Liver (tissue), 9 donors: ENCODE measurements around the gene DDX39B. TPM values are rescaled to one million over a fixed set of nuclear protein-coding genes. Genes with fewer than 3 reads are reported as not detected.

Source experiments
- DNase-seq: peaks from one replicate; pipeline ENCODE4 v3.0.0-alpha.2; 2017; ENCODE audit warnings: low spot score
- H3K27ac ChIP-seq, 2 donors: one replicate each; pipeline ENCODE4 v1.7.0; 2013; ENCODE audit warnings: inconsistent platforms in 2 of 2, low read length in 2 of 2, control low read depth in 1 of 2, low read depth in 1 of 2, mild to moderate bottlenecking in 1 of 2
- H3K27me3 ChIP-seq, 4 donors: one replicate each; pipeline versions ENCODE4 v1.6.1 to v1.7.0; 2013; ENCODE audit warnings: low read length in 3 of 4, inconsistent platforms in 1 of 4, mild to moderate bottlenecking in 1 of 4, moderate library complexity in 1 of 4; ENCODE audit not compliant: control insufficient read depth in 4 of 4, insufficient read depth in 4 of 4
- H3K36me3 ChIP-seq, 4 donors: one replicate each; pipeline versions ENCODE4 v1.6.1 to v1.7.0; 2013; ENCODE audit warnings: low read length in 3 of 4, mild to moderate bottlenecking in 3 of 4, low read depth in 1 of 4, moderate library complexity in 1 of 4; ENCODE audit not compliant: control insufficient read depth in 4 of 4, insufficient read depth in 3 of 4
- H3K4me1 ChIP-seq, 4 donors: one replicate each; pipeline versions ENCODE4 v1.6.1 to v1.7.0; 2013; ENCODE audit warnings: low read length in 3 of 4, mild to moderate bottlenecking in 3 of 4, moderate library complexity in 1 of 4; ENCODE audit not compliant: control insufficient read depth in 4 of 4, insufficient read depth in 4 of 4
- H3K4me3 ChIP-seq, 3 donors: one replicate each; pipeline versions ENCODE4 v1.6.1 to v1.7.0; 2013; ENCODE audit warnings: low read length in 3 of 3, control low read depth in 1 of 3, low read depth in 1 of 3, mild to moderate bottlenecking in 1 of 3
- H3K9ac ChIP-seq, 2 donors: one replicate each; pipeline ENCODE4 v1.7.0; 2013; ENCODE audit warnings: low read length in 2 of 2, mild to moderate bottlenecking in 2 of 2, moderate library complexity in 2 of 2, control low read depth in 1 of 2, low read depth in 1 of 2
- H3K9me3 ChIP-seq, 4 donors: one replicate each; pipeline versions ENCODE4 v1.6.1 to v1.7.0; 2013; ENCODE audit warnings: low read length in 3 of 4; ENCODE audit not compliant: control insufficient read depth in 4 of 4
- EGR1 ChIP-seq, 2 donors: IDR thresholded peaks; 2 replicates each; pipeline ENCODE4 v1.6.1; 2016 to 2018; ENCODE audit warnings: antibody characterized with exemption in 2 of 2, low read depth in 2 of 2
- FOXA1 ChIP-seq: IDR thresholded peaks from 2 replicates; pipeline ENCODE4 v1.6.1; 2016; ENCODE audit warnings: antibody characterized with exemption
- FOXA2 ChIP-seq: IDR thresholded peaks from 2 replicates; pipeline ENCODE4 v1.6.1; 2016; ENCODE audit warnings: antibody characterized with exemption
- GABPA ChIP-seq, 2 donors: IDR thresholded peaks in 1 of 2; conservative IDR thresholded peaks in 1 of 2; 2 replicates each; pipeline ENCODE4 v1.6.1; 2016; ENCODE audit warnings: antibody characterized with exemption in 2 of 2, mild to moderate bottlenecking in 1 of 2, moderate library complexity in 1 of 2
- HNF4A ChIP-seq, 2 donors: conservative IDR thresholded peaks; 2 replicates each; pipeline ENCODE4 v1.6.1; 2016; ENCODE audit warnings: antibody characterized with exemption in 2 of 2, mild to moderate bottlenecking in 2 of 2
- HNF4G ChIP-seq: IDR thresholded peaks from 2 replicates; pipeline ENCODE4 v1.6.1; 2016; ENCODE audit warnings: antibody characterized with exemption
- JUND ChIP-seq, 2 donors: IDR thresholded peaks; 2 replicates each; pipeline ENCODE4 v1.6.1; 2016; ENCODE audit warnings: antibody characterized with exemption in 2 of 2
- NR2F2 ChIP-seq: IDR thresholded peaks from 2 replicates; pipeline ENCODE4 v1.6.1; 2016; ENCODE audit warnings: antibody characterized with exemption
- RAD21 ChIP-seq, 2 donors: IDR thresholded peaks; 2 replicates each; pipeline ENCODE4 v1.6.1; 2016; ENCODE audit warnings: antibody characterized with exemption in 2 of 2, mild to moderate bottlenecking in 2 of 2
- RXRA ChIP-seq, 2 donors: IDR thresholded peaks; 2 replicates each; pipeline ENCODE4 v1.6.1; 2017 to 2018; ENCODE audit warnings: antibody characterized with exemption in 2 of 2, mild to moderate bottlenecking in 1 of 2
- SP1 ChIP-seq: IDR thresholded peaks from 2 replicates; pipeline ENCODE4 v1.6.1; 2018; ENCODE audit warnings: antibody characterized with exemption, mild to moderate bottlenecking
- TAF1 ChIP-seq: conservative IDR thresholded peaks from 2 replicates; pipeline ENCODE4 v1.6.1; 2016; ENCODE audit warnings: antibody characterized with exemption, mild to moderate bottlenecking
- YY1 ChIP-seq: IDR thresholded peaks from 2 replicates; pipeline ENCODE4 v1.6.1; 2016; ENCODE audit warnings: antibody characterized with exemption, mild to moderate bottlenecking
- WGBS: extraction: QIAGEN DNeasy Blood & Tissue Kit; methylation state at CpG from one replicate; pipeline ENCODE4 v1.1.7; 2013; 5-methylcytosine and 5-hydroxymethylcytosine counted together
- polyA plus RNA-seq, 2 donors: library from polyadenylated mRNA; stranded (reverse) in 1 of 2; unstranded in 1 of 2; fragments of 200-250 nt in 1 of 2; fragments of >200 nt in 1 of 2; fragmentation: Nextera tagmentation in 1 of 2; extraction: Ambion mirVana in 1 of 2; gene quantifications; one replicate each; pipeline versions ENCODE4 v1.2.1 to v1.2.3, GENCODE V29; 2013 to 2015
- total RNA-seq, 2 donors: library from RNA; depleted of rRNA; stranded (reverse); fragments of >200 nt; gene quantifications; one replicate each; pipeline ENCODE4 v1.2.3, GENCODE V29; 2014
- TF ChIP-seq, protein P1 (sequence below): IDR thresholded peaks from 2 replicates; pipeline ENCODE4 v1.6.1; 2016; ENCODE audit warnings: antibody characterized with exemption, mild to moderate bottlenecking
- TF ChIP-seq, protein P2 (sequence below): fragments of 150-350 bp; IDR thresholded peaks from 2 replicates; pipeline ENCODE4 v1.5.1; 2017; ENCODE audit warnings: improper control_type of control experiment, low read depth, low read length; ENCODE audit not compliant: missing input control
- TF ChIP-seq, protein P3 (sequence below): IDR thresholded peaks from 2 replicates; pipeline ENCODE4 v1.6.1; 2016; ENCODE audit warnings: antibody characterized with exemption
- TF ChIP-seq, protein P4 (sequence below): IDR thresholded peaks from 2 replicates; pipeline ENCODE4 v1.6.1; 2016; ENCODE audit warnings: antibody characterized with exemption
- TF ChIP-seq, protein P5 (sequence below): IDR thresholded peaks from 2 replicates; pipeline ENCODE4 v1.6.1; 2016; ENCODE audit warnings: antibody characterized with exemption
- donor health status: healthy.
- donor health status: healthy.
- donor health status: healthy.
- donor health status: healthy.
- donor health status: healthy.

Gene DDX39B
- total and polyA plus RNA-seq, 4 donors = 75.0 to 254 (median 135) TPM

DNA sequence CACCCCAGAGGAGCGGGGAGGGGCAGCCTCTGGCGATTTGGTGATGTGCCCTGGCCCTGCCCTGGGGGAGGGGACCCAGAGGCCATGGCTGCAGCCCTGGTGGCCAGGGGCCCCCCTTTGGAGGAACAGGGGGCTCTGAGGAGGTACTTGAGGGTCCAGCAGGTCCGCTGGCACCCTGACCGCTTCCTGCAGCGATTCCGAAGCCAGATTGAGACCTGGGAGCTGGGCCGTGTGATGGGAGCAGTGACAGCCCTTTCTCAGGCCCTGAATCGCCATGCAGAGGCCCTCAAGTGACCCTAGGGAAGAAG is 16.5 kb upstream of the DDX39B start:
- Histone ChIP-seq H3K36me3 (peaks cover 6 to 14% (median 11%) of the 10 kb centered on the region in 4 donors), H3K9me3 (no peaks in the 10 kb centered on the region), H3K27me3 (no peaks in the 10 kb centered on the region), H3K27ac (peak overlapping the region; percentile 55 to 84), H3K4me1 (peaks cover 0 to 22% (median 7%) of the 10 kb centered on the region in 4 donors), H3K9ac (no peak overlapping the region), H3K4me3 (no peak overlapping the region)
- 89% methylated on average over 8 of the region's 8 CpGs for WGBS
- no peak for DNase-seq
- no peak for TF ChIP-seq RAD21 (IDR thresholded peaks at IDR 0.05)
- TF ChIP-seq RXRA (IDR thresholded peaks at IDR 0.05) = no peak
- TF ChIP-seq, protein P1, sequence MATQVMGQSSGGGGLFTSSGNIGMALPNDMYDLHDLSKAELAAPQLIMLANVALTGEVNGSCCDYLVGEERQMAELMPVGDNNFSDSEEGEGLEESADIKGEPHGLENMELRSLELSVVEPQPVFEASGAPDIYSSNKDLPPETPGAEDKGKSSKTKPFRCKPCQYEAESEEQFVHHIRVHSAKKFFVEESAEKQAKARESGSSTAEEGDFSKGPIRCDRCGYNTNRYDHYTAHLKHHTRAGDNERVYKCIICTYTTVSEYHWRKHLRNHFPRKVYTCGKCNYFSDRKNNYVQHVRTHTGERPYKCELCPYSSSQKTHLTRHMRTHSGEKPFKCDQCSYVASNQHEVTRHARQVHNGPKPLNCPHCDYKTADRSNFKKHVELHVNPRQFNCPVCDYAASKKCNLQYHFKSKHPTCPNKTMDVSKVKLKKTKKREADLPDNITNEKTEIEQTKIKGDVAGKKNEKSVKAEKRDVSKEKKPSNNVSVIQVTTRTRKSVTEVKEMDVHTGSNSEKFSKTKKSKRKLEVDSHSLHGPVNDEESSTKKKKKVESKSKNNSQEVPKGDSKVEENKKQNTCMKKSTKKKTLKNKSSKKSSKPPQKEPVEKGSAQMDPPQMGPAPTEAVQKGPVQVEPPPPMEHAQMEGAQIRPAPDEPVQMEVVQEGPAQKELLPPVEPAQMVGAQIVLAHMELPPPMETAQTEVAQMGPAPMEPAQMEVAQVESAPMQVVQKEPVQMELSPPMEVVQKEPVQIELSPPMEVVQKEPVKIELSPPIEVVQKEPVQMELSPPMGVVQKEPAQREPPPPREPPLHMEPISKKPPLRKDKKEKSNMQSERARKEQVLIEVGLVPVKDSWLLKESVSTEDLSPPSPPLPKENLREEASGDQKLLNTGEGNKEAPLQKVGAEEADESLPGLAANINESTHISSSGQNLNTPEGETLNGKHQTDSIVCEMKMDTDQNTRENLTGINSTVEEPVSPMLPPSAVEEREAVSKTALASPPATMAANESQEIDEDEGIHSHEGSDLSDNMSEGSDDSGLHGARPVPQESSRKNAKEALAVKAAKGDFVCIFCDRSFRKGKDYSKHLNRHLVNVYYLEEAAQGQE = no peak
- TF ChIP-seq HNF4A (conservative IDR thresholded peaks at IDR 0.05) = no peak
- no peak for TF ChIP-seq YY1
- no peak for TF ChIP-seq FOXA1
- no peak for TF ChIP-seq GABPA (IDR thresholded peaks at IDR 0.05 in 1 of 2, conservative IDR thresholded peaks at IDR 0.05 in 1 of 2)
- TF ChIP-seq EGR1 (IDR thresholded peaks at IDR 0.05; ENCODE audit: low read depth in 2 of 2) = no peak
- no peak for TF ChIP-seq HNF4G
- no peak for TF ChIP-seq FOXA2
- TF ChIP-seq SP1 = no peak
- TF ChIP-seq, protein P2, sequence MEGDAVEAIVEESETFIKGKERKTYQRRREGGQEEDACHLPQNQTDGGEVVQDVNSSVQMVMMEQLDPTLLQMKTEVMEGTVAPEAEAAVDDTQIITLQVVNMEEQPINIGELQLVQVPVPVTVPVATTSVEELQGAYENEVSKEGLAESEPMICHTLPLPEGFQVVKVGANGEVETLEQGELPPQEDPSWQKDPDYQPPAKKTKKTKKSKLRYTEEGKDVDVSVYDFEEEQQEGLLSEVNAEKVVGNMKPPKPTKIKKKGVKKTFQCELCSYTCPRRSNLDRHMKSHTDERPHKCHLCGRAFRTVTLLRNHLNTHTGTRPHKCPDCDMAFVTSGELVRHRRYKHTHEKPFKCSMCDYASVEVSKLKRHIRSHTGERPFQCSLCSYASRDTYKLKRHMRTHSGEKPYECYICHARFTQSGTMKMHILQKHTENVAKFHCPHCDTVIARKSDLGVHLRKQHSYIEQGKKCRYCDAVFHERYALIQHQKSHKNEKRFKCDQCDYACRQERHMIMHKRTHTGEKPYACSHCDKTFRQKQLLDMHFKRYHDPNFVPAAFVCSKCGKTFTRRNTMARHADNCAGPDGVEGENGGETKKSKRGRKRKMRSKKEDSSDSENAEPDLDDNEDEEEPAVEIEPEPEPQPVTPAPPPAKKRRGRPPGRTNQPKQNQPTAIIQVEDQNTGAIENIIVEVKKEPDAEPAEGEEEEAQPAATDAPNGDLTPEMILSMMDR = no peak
- TF ChIP-seq JUND (IDR thresholded peaks at IDR 0.05) = no peak
- TF ChIP-seq, protein P3, sequence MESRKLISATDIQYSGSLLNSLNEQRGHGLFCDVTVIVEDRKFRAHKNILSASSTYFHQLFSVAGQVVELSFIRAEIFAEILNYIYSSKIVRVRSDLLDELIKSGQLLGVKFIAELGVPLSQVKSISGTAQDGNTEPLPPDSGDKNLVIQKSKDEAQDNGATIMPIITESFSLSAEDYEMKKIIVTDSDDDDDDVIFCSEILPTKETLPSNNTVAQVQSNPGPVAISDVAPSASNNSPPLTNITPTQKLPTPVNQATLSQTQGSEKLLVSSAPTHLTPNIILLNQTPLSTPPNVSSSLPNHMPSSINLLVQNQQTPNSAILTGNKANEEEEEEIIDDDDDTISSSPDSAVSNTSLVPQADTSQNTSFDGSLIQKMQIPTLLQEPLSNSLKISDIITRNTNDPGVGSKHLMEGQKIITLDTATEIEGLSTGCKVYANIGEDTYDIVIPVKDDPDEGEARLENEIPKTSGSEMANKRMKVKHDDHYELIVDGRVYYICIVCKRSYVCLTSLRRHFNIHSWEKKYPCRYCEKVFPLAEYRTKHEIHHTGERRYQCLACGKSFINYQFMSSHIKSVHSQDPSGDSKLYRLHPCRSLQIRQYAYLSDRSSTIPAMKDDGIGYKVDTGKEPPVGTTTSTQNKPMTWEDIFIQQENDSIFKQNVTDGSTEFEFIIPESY = no peak
- TF ChIP-seq, protein P4, sequence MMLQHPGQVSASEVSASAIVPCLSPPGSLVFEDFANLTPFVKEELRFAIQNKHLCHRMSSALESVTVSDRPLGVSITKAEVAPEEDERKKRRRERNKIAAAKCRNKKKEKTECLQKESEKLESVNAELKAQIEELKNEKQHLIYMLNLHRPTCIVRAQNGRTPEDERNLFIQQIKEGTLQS = no peak
- TF ChIP-seq, protein P5, sequence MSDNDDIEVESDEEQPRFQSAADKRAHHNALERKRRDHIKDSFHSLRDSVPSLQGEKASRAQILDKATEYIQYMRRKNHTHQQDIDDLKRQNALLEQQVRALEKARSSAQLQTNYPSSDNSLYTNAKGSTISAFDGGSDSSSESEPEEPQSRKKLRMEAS = no peak
- TF ChIP-seq NR2F2 = no peak
- no peak for TF ChIP-seq TAF1
